Mammary epithelial cell (primary cell): ENCODE measurements around the gene TTC19.

Experiments
- CTCF ChIP-seq, 2 donors: IDR thresholded peaks in 1 of 2; conservative IDR thresholded peaks in 1 of 2; 2 replicates each; pipeline ENCODE4 v1.5.1; 2011 to 2012; ENCODE audit warnings: inconsistent platforms in 2 of 2, low read length in 2 of 2, mild to moderate bottlenecking in 2 of 2, control low read depth in 1 of 2, low read depth in 1 of 2; ENCODE audit not compliant: insufficient read depth in 1 of 2; ENCODE audit errors: extremely low read depth in 1 of 2
- EZH2 ChIP-seq: IDR thresholded peaks from 2 replicates; pipeline ENCODE4 v1.6.1; 2012; ENCODE audit warnings: low read length, inconsistent platforms, borderline replicate concordance

GRCh38 chr17:16050844-16051243 is 51.2 kb downstream of the TTC19 start:
- no peak for TF ChIP-seq CTCF (conservative IDR thresholded peaks at IDR 0.05 in 1 of 2, IDR thresholded peaks at IDR 0.05 in 1 of 2; ENCODE audit: extremely low read depth in 1 of 2, insufficient read depth in 1 of 2, low read depth in 1 of 2, low read length in 2 of 2)
- no peak for TF ChIP-seq EZH2
